ENCODE measurements around the gene SCN4A. TPM values are rescaled to one million over a fixed set of nuclear protein-coding genes. Genes with fewer than 3 reads are reported as not detected.
"Not testable (repeated sequence)": the region's sequence is repeated elsewhere in the genome, so short reads cannot be mapped to it uniquely, and the experiment has no call there.

SCN4A gene
- total RNA-seq, 1 donor from 2014 or later, result 1.6 TPM

- H3K9me3 Mint-ChIP-seq, result no peaks in the 10 kb centered on the region
- H3K27ac Mint-ChIP-seq (ENCODE audit: unreplicated experiment), result no peak overlapping the region
- no peaks in the 10 kb centered on the region for H3K27me3 Mint-ChIP-seq (ENCODE audit: low read depth)
- H3K36me3 Mint-ChIP-seq (ENCODE audit: low read depth), result no peaks in the 10 kb centered on the region
- peaks cover 9% of the 10 kb centered on the region for H3K4me1 Mint-ChIP-seq
- no peak for DNase-seq (ENCODE audit: low read depth, low spot score)
- TF ChIP-seq CTCF (conservative IDR thresholded peaks at IDR 0.05), result no peak
- no peak overlapping the region for H3K4me3 Mint-ChIP-seq
Measured at GRCh38 chr17:63918305-63918704, 54.4 kb downstream of the SCN4A start.

- Mint-ChIP-seq H3K27ac (ENCODE audit: unreplicated experiment) (no peak overlapping the region), H3K4me3 (no peak overlapping the region), H3K27me3 (ENCODE audit: low read depth) (no peaks in the 10 kb centered on the region), H3K4me1 (peaks cover 9% of the 10 kb centered on the region), H3K36me3 (ENCODE audit: low read depth) (no peaks in the 10 kb centered on the region), H3K9me3 (no peaks in the 10 kb centered on the region)
- no peak for TF ChIP-seq CTCF (conservative IDR thresholded peaks at IDR 0.05)
- no peak for DNase-seq (ENCODE audit: low read depth, low spot score)
Measured at GRCh38 chr17:63917646-63918045, 55.1 kb downstream of the SCN4A start.

GRCh38 chr17:63917206-63917605 lies 55.5 kb downstream of the SCN4A start:
- not testable (repeated sequence) for H3K27ac Mint-ChIP-seq (ENCODE audit: unreplicated experiment); H3K9me3 Mint-ChIP-seq; H3K4me3 Mint-ChIP-seq; H3K36me3 Mint-ChIP-seq (ENCODE audit: low read depth); H3K4me1 Mint-ChIP-seq; DNase-seq (ENCODE audit: low read depth, low spot score); H3K27me3 Mint-ChIP-seq (ENCODE audit: low read depth)

- H3K9me3 Mint-ChIP-seq, result no peaks in the 10 kb centered on the region
- H3K27ac Mint-ChIP-seq (ENCODE audit: unreplicated experiment), result no peak overlapping the region
- H3K36me3 Mint-ChIP-seq (ENCODE audit: low read depth), result no peaks in the 10 kb centered on the region
- no peak for TF ChIP-seq CTCF (conservative IDR thresholded peaks at IDR 0.05)
- DNase-seq (ENCODE audit: low read depth, low spot score), result no peak
- H3K4me3 Mint-ChIP-seq, result no peak overlapping the region
- H3K27me3 Mint-ChIP-seq (ENCODE audit: low read depth), result no peaks in the 10 kb centered on the region
- H3K4me1 Mint-ChIP-seq, result peaks cover 9% of the 10 kb centered on the region
Measured at GRCh38 chr17:63916566-63917185, 56.0 kb downstream of the SCN4A start.

- DNase-seq (ENCODE audit: low read depth, low spot score); H3K4me1 Mint-ChIP-seq; H3K4me3 Mint-ChIP-seq; H3K27ac Mint-ChIP-seq (ENCODE audit: unreplicated experiment); H3K27me3 Mint-ChIP-seq (ENCODE audit: low read depth); H3K36me3 Mint-ChIP-seq (ENCODE audit: low read depth); H3K9me3 Mint-ChIP-seq: not testable (repeated sequence)
Measured at GRCh38 chr17:63915753-63916152, 57.0 kb downstream of the SCN4A start.

- Mint-ChIP-seq H3K4me3 (no peak overlapping the region), H3K27me3 (ENCODE audit: low read depth) (peaks cover 10% of the 10 kb centered on the region), H3K36me3 (ENCODE audit: low read depth) (no peaks in the 10 kb centered on the region), H3K27ac (ENCODE audit: unreplicated experiment) (no peak overlapping the region), H3K9me3 (no peaks in the 10 kb centered on the region), H3K4me1 (peaks cover 5% of the 10 kb centered on the region)
- no peak for TF ChIP-seq CTCF (conservative IDR thresholded peaks at IDR 0.05)
- DNase-seq (ENCODE audit: low read depth, low spot score), result no peak
Measured at GRCh38 chr17:63914471-63914870, 58.2 kb downstream of the SCN4A start.
